Islet of Langerhans (tissue), 1 donor: Measurements from ENCODE around the gene UCP3.

Experiments
- FAIRE-seq: peaks from one replicate; lab custom pipeline; 2011; peaks lifted over from hg19 to GRCh38; lab: Jason Lieb, UNC

UCP3 gene

GRCh38 chr11:73951797-73952196 lies 57.1 kb downstream of the UCP3 start:
- no peak for FAIRE-seq

DNA sequence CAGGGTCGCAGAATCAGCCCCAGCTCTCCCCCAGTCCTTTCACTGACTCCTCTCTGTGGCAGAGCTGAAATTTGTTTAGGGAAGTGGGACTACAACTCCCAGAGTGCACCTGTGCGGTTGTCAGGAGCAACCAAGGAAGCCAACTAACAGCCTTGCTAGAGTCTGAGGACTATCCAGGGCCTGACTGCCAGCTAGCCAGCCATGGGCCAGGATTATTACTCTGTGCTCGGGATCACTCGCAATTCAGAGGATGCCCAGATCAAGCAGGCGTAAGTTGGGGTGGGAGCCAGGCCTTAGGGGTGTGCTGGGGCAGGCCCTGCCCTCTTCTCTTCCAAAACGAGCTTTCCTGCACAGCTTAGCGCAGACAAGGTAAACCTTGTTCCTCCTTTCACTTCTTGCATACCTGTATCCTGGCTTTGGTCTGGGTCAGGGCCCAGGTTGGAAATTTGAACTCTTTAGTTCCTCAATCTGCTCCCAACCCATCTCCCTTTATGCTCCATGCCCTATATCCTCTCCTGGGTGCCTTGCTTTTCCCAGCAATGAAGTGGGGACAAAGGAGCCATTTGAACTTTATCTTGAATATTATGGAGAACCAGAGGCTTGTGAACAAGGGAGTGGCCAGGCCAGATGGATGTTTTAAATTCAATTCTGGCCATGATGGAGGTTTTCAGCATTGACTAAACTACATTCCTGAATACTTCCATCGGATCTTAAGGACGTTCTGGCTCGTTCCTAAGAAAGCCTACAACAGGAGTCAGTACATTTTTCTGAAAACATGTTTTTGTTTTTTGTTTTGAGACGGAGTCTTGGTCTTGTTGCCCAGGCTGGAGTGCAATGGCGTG lies 57.8 kb downstream of the UCP3 start, which contains the start of gene DNAJB13:
DNAJB13 (plus strand) TSS at position 158 of the 842 bp plus-strand sequence; CDS start at position 202, 44 bp downstream.
- no peak for FAIRE-seq
